ENCODE data around the gene UGT1A8.

UGT1A8 gene

GRCh38 chr2:233801357-233802131 is 184.1 kb downstream of the UGT1A8 start:
- no peak for DNase-seq (ENCODE audit: low read depth)

- DNase-seq (ENCODE audit: low read depth) = no peak
Measured at GRCh38 chr2:233802132-233802815, 184.8 kb downstream of the UGT1A8 start.

GRCh38 chr2:233803292-233803911 is 186.0 kb downstream of the UGT1A8 start:
- DNase-seq (ENCODE audit: low read depth) = no peak

GRCh38 chr2:233803994-233804393 is 186.6 kb downstream of the UGT1A8 start:
- DNase-seq (ENCODE audit: low read depth) = no peak

GRCh38 chr2:233807215-233807865 is 189.9 kb downstream of the UGT1A8 start:
- no peak for DNase-seq (ENCODE audit: low read depth)

GRCh38 chr2:233807966-233808935 is 190.8 kb downstream of the UGT1A8 start:
- no peak for DNase-seq (ENCODE audit: low read depth)

GRCh38 chr2:233810385-233810784 is 193.0 kb downstream of the UGT1A8 start:
- DNase-seq (ENCODE audit: low read depth) = no peak

- no peak for DNase-seq (ENCODE audit: low read depth)
Measured at GRCh38 chr2:233811087-233811486, 193.7 kb downstream of the UGT1A8 start.

GRCh38 chr2:233811732-233812131 is 194.3 kb downstream of the UGT1A8 start:
- DNase-seq (ENCODE audit: low read depth) = no peak

GRCh38 chr2:233813236-233814055 is 196.0 kb downstream of the UGT1A8 start:
- DNase-seq (ENCODE audit: low read depth) = no peak

GRCh38 chr2:233814056-233814835 is 196.8 kb downstream of the UGT1A8 start:
- no peak for DNase-seq (ENCODE audit: low read depth)

GRCh38 chr2:233815861-233816260 is 198.4 kb downstream of the UGT1A8 start:
- no peak for DNase-seq (ENCODE audit: low read depth)

GRCh38 chr2:233816334-233816733 is 198.9 kb downstream of the UGT1A8 start:
- no peak for DNase-seq (ENCODE audit: low read depth)

GRCh38 chr2:233816771-233817170 is 199.3 kb downstream of the UGT1A8 start:
- DNase-seq (ENCODE audit: low read depth) = no peak

GRCh38 chr2:233817361-233817911 is 200.0 kb downstream of the UGT1A8 start:
- no peak for DNase-seq (ENCODE audit: low read depth)

GRCh38 chr2:233817995-233818638 is 200.7 kb downstream of the UGT1A8 start:
- no peak for DNase-seq (ENCODE audit: low read depth)

- DNase-seq (ENCODE audit: low read depth) = no peak
Measured at GRCh38 chr2:233818639-233819621, 201.5 kb downstream of the UGT1A8 start.

All from amniotic epithelial cell (primary cell).